HL-60 (cell line): Measurements from ENCODE around the gene ENTPD1.

Source experiments
- DNase-seq, 2 experiments: peaks; one replicate each; pipeline ENCODE4 v3.0.0-alpha.2; 2010 to 2020; ENCODE audit warnings: low read depth in 1 of 2, low spot score in 1 of 2
- H3K27ac ChIP-seq: fragments of 250-450 bp; sonication (Bioruptor Pico); replicated peaks from 2 replicates; pipeline ENCODE4 v1.5.1; 2020; ENCODE audit warnings: mild to moderate bottlenecking, moderate library complexity
- H3K27me3 ChIP-seq: fragments of 250-450 bp; sonication (Bioruptor Pico); 2 replicates; pipeline ENCODE4 v1.5.1; 2021; ENCODE audit warnings: mild to moderate bottlenecking, moderate library complexity; ENCODE audit not compliant: insufficient read depth, poor library complexity, severe bottlenecking
- H3K4me3 ChIP-seq: replicated peaks from 2 replicates; pipeline ENCODE4 v1.5.1; 2011; ENCODE audit warnings: mild to moderate bottlenecking, control low read depth, low read length; ENCODE audit not compliant: insufficient read depth
- GABPA ChIP-seq: IDR thresholded peaks from 2 replicates; pipeline ENCODE4 v1.6.1; 2012; ENCODE audit warnings: low read depth
- POLR2AphosphoS5 ChIP-seq: IDR thresholded peaks from 2 replicates; pipeline ENCODE4 v1.6.1; 2012; ENCODE audit warnings: low read depth
- SPI1 ChIP-seq: IDR thresholded peaks from 2 replicates; pipeline ENCODE4 v1.6.1; 2012; ENCODE audit warnings: low read depth, mild to moderate bottlenecking, borderline replicate concordance
- TF ChIP-seq, protein P1 (sequence below): IDR thresholded peaks from one replicate; pipeline ENCODE4 v1.5.1; 2011; ENCODE audit warnings: low read length, control low read depth, inconsistent platforms; ENCODE audit not compliant: insufficient read depth
- TF ChIP-seq, protein P2 (sequence below): IDR thresholded peaks from 2 replicates; pipeline ENCODE4 v1.6.1; 2012; ENCODE audit warnings: low read depth; ENCODE audit not compliant: insufficient replicate concordance

The ENTPD1 gene

GRCh38 chr10:95815133-95815532 is 59.2 kb downstream of the ENTPD1 start:
- no peak for DNase-seq
- Histone ChIP-seq H3K4me3 (no peak overlapping the region), H3K27ac (no peak overlapping the region), H3K27me3 (no peaks in the 10 kb centered on the region)
- TF ChIP-seq POLR2AphosphoS5 (no peak), SPI1 (no peak), GABPA (no peak)
- TF ChIP-seq, protein P1, sequence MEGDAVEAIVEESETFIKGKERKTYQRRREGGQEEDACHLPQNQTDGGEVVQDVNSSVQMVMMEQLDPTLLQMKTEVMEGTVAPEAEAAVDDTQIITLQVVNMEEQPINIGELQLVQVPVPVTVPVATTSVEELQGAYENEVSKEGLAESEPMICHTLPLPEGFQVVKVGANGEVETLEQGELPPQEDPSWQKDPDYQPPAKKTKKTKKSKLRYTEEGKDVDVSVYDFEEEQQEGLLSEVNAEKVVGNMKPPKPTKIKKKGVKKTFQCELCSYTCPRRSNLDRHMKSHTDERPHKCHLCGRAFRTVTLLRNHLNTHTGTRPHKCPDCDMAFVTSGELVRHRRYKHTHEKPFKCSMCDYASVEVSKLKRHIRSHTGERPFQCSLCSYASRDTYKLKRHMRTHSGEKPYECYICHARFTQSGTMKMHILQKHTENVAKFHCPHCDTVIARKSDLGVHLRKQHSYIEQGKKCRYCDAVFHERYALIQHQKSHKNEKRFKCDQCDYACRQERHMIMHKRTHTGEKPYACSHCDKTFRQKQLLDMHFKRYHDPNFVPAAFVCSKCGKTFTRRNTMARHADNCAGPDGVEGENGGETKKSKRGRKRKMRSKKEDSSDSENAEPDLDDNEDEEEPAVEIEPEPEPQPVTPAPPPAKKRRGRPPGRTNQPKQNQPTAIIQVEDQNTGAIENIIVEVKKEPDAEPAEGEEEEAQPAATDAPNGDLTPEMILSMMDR = no peak
- TF ChIP-seq, protein P2, sequence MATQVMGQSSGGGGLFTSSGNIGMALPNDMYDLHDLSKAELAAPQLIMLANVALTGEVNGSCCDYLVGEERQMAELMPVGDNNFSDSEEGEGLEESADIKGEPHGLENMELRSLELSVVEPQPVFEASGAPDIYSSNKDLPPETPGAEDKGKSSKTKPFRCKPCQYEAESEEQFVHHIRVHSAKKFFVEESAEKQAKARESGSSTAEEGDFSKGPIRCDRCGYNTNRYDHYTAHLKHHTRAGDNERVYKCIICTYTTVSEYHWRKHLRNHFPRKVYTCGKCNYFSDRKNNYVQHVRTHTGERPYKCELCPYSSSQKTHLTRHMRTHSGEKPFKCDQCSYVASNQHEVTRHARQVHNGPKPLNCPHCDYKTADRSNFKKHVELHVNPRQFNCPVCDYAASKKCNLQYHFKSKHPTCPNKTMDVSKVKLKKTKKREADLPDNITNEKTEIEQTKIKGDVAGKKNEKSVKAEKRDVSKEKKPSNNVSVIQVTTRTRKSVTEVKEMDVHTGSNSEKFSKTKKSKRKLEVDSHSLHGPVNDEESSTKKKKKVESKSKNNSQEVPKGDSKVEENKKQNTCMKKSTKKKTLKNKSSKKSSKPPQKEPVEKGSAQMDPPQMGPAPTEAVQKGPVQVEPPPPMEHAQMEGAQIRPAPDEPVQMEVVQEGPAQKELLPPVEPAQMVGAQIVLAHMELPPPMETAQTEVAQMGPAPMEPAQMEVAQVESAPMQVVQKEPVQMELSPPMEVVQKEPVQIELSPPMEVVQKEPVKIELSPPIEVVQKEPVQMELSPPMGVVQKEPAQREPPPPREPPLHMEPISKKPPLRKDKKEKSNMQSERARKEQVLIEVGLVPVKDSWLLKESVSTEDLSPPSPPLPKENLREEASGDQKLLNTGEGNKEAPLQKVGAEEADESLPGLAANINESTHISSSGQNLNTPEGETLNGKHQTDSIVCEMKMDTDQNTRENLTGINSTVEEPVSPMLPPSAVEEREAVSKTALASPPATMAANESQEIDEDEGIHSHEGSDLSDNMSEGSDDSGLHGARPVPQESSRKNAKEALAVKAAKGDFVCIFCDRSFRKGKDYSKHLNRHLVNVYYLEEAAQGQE = no peak

DNA sequence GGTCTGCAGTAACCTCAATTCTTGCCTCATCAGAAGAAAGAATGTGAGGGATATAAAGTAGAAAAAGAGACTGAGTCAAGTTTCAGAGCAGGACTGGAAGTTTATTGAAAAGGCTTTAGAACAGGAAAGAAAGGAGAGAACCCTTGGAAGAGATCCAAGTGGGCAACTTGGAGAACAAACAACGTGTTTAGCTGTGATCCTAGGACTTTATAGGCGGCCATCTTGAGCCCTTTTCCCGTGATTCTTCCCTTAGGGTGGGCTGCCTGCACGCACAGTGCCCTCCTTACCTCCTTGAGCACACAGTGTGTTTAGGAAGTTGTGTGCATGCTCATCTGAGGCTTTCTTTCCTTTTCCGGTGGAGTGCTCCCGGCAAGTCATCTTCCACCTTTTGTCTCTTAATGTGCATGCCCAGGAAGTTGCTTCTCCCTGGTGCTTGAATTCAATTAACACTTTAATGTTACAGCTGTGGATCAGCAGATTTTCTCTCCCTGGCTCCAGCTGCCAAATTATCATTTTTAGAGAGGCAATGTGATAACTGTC is 59.8 kb downstream of the ENTPD1 start:
- DNase-seq = no peak
- TF ChIP-seq POLR2AphosphoS5 (no peak), SPI1 (no peak)
- H3K4me3 ChIP-seq = no peak overlapping the region

DNA sequence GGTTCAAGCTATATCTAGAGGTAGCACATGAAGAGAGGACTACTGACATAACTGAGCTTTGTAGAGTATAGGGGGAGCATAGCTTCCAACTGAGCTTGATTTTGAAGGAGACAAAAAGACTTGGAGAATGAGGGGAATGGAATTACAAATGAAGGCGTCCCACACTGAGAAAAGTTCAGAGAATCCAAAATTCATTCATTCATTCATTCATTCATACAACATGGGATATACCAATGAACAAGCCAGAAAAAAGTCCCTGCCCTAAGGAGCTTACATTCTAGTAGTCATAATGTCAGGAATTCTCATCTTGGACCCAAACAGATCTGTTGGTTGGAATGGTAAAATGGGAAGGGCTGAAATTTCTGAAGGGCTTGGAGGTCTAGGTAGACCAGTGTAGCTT is 62.0 kb downstream of the ENTPD1 start:
- Histone ChIP-seq H3K27ac (no peak overlapping the region), H3K4me3 (no peak overlapping the region), H3K27me3 (no peaks in the 10 kb centered on the region)
- TF ChIP-seq POLR2AphosphoS5 (no peak), SPI1 (no peak), GABPA (no peak)
- TF ChIP-seq, protein P1 = no peak
- TF ChIP-seq, protein P2 = no peak
- DNase-seq = no peak

More for the DNA sequence above, 59.8 kb downstream of the ENTPD1 start:
- H3K27ac ChIP-seq = no peak overlapping the region
- no peaks in the 10 kb centered on the region for H3K27me3 ChIP-seq

DNA sequence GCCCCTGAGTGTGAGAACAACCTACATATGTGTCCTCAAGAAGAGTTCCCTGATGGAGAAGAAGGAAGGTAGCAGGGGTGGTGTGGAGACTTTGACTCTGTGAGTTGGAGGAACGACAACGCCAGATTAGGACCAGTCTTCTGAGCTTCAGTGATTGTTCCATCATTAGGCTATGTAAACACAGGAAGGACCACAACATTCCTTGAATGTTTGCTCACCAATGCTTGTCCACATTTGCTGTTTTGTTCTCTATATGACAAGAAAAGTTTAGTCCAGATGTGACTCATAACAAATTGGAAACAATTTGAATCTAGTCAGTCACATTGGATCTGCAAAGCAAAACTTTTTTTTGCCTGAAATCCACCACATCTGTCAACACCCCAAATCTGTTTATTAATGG is 62.7 kb downstream of the ENTPD1 start:
- Histone ChIP-seq H3K4me3 (no peak overlapping the region), H3K27ac (no peak overlapping the region), H3K27me3 (no peaks in the 10 kb centered on the region)
- TF ChIP-seq, protein P1 = no peak
- no peak for TF ChIP-seq GABPA
- no peak for TF ChIP-seq SPI1
- TF ChIP-seq, protein P2 = no peak
- no peak for TF ChIP-seq POLR2AphosphoS5
- no peak for DNase-seq
